HepG2 (cell line): Measurements from ENCODE around the gene GUK1. TPM values are rescaled to one million over a fixed set of nuclear protein-coding genes. Genes with fewer than 3 reads are reported as not detected.

Source experiments
- CTCF ChIP-seq: sonication (generic); formaldehyde crosslinking; IDR thresholded peaks from 2 replicates; pipeline ENCODE4 v1.5.0; 2020; ENCODE audit warnings: mild to moderate bottlenecking, missing genetic modification reagents, moderate library complexity
- ELF4 ChIP-seq: sonication (generic); formaldehyde crosslinking; IDR thresholded peaks from 2 replicates; pipeline ENCODE4 v1.5.0; 2020; ENCODE audit warnings: missing genetic modification reagents, mild to moderate bottlenecking, moderate library complexity, borderline replicate concordance
- KDM6A ChIP-seq: IDR thresholded peaks from 2 replicates; pipeline ENCODE4 v1.6.1; 2016; ENCODE audit warnings: low read depth
- NAIF1 ChIP-seq: sonication (generic); formaldehyde crosslinking; IDR thresholded peaks from 2 replicates; pipeline ENCODE4 v1.5.0; 2020; ENCODE audit warnings: mild to moderate bottlenecking, missing genetic modification reagents, borderline replicate concordance
- NCOR1 ChIP-seq: fragments of 200-600 bp; sonication (generic); IDR thresholded peaks from 2 replicates; pipeline ENCODE4 v1.7.0; 2017; ENCODE audit warnings: antibody characterized with exemption, low read length, borderline replicate concordance
- ONECUT2 ChIP-seq: sonication (generic); formaldehyde crosslinking; IDR thresholded peaks from 2 replicates; pipeline ENCODE4 v1.4.0; 2020; ENCODE audit warnings: missing genetic modification reagents
- PCBP1 ChIP-seq: fragments of 200-400 bp; formaldehyde crosslinking; IDR thresholded peaks from 2 replicates; pipeline ENCODE4 v1.6.1; 2017; ENCODE audit warnings: mild to moderate bottlenecking, low read depth, low read length, borderline replicate concordance
- POLR2AphosphoS5 ChIP-seq: IDR thresholded peaks from 2 replicates; pipeline ENCODE4 v1.6.1; 2012; ENCODE audit warnings: low read depth, low read length
- RBFOX2 ChIP-seq: fragments of 200-400 bp; formaldehyde crosslinking; IDR thresholded peaks from 2 replicates; pipeline ENCODE4 v1.6.1; 2017; ENCODE audit warnings: low read depth, mild to moderate bottlenecking, low read length
- SMAD1 ChIP-seq: sonication (generic); formaldehyde crosslinking; IDR thresholded peaks from 2 replicates; pipeline ENCODE4 v1.4.0; 2020; ENCODE audit warnings: missing genetic modification reagents, low read depth, mild to moderate bottlenecking, borderline replicate concordance
- SP4 ChIP-seq: sonication (generic); formaldehyde crosslinking; IDR thresholded peaks from 2 replicates; pipeline ENCODE4 v1.8.1; 2023; ENCODE audit warnings: mild to moderate bottlenecking, missing genetic modification reagents
- TOPORS ChIP-seq: sonication (generic); formaldehyde crosslinking; IDR thresholded peaks from 2 replicates; pipeline ENCODE4 v1.8.0; 2023; ENCODE audit warnings: mild to moderate bottlenecking, missing genetic modification reagents
- ZBTB38 ChIP-seq: sonication (generic); formaldehyde crosslinking; IDR thresholded peaks from 2 replicates; pipeline ENCODE4 v1.5.1; 2020; ENCODE audit warnings: mild to moderate bottlenecking, missing genetic modification reagents
- ZBTB49 ChIP-seq: sonication (generic); formaldehyde crosslinking; IDR thresholded peaks from 2 replicates; pipeline ENCODE4 v1.4.0; 2020; ENCODE audit warnings: missing genetic modification reagents, borderline replicate concordance
- ZC3H13 ChIP-seq: sonication (generic); formaldehyde crosslinking; IDR thresholded peaks from 2 replicates; pipeline ENCODE4 v1.8.1; 2023; ENCODE audit warnings: mild to moderate bottlenecking, missing genetic modification reagents, moderate library complexity
- ZIK1 ChIP-seq: sonication (generic); formaldehyde crosslinking; IDR thresholded peaks from 2 replicates; pipeline ENCODE4 v1.5.0; 2020; ENCODE audit warnings: mild to moderate bottlenecking, low read depth, missing genetic modification reagents, borderline replicate concordance
- ZNF207 ChIP-seq: fragments of 450-650 bp; IDR thresholded peaks from 2 replicates; pipeline ENCODE4 v1.6.1; 2016; ENCODE audit warnings: antibody characterized with exemption, borderline replicate concordance
- ZNF335 ChIP-seq: sonication (generic); formaldehyde crosslinking; IDR thresholded peaks from 2 replicates; pipeline ENCODE4 v1.4.0; 2020; ENCODE audit warnings: missing genetic modification reagents
- ZNF33A ChIP-seq: sonication (generic); formaldehyde crosslinking; IDR thresholded peaks from 2 replicates; pipeline ENCODE4 v1.5.1; 2020; ENCODE audit warnings: missing genetic modification reagents, mild to moderate bottlenecking, moderate library complexity, borderline replicate concordance
- ZNF468 ChIP-seq: sonication (generic); formaldehyde crosslinking; IDR thresholded peaks from 2 replicates; pipeline ENCODE4 v1.8.0; 2022; ENCODE audit warnings: mild to moderate bottlenecking, moderate library complexity, missing genetic modification reagents
- ZNF570 ChIP-seq: sonication (generic); formaldehyde crosslinking; IDR thresholded peaks from 2 replicates; pipeline ENCODE4 v1.4.0; 2020; ENCODE audit warnings: mild to moderate bottlenecking, missing genetic modification reagents, borderline replicate concordance
- ZNF879 ChIP-seq: sonication (generic); formaldehyde crosslinking; IDR thresholded peaks from 2 replicates; pipeline ENCODE4 v1.8.1; 2023; ENCODE audit warnings: missing genetic modification reagents
- polyA plus RNA-seq, 8 experiments: library from polyadenylated mRNA; depleted of rRNA in 3 of 8; stranded (reverse) in 7 of 8; unstranded in 1 of 8; fragments of >200 nt; fragmentation: Illumina TruSeq in 4 of 8; extraction: Trizol in 4 of 8; gene quantifications; 2 replicates each; pipeline versions ENCODE4 v1.2.1 to v1.2.3, GENCODE V29; 2011 to 2016; ENCODE audit warnings: low read depth in 4 of 8, missing spikeins in 1 of 8, mixed read lengths in 1 of 8; ENCODE audit not compliant: insufficient read depth in 1 of 8
- total RNA-seq, 5 experiments: library from RNA; depleted of rRNA; stranded (reverse); fragments of >200 nt; fragmentation: Illumina TruSeq; extraction: Trizol; gene quantifications; 2 replicates each; pipeline ENCODE4 v1.2.3, GENCODE V29; 2016; ENCODE audit warnings: low read depth in 1 of 5
- TF ChIP-seq, protein P1 (sequence below): sonication (generic); formaldehyde crosslinking; conservative IDR thresholded peaks from 2 replicates; pipeline ENCODE4 v1.8.1; 2023; ENCODE audit warnings: missing genetic modification reagents
- TF ChIP-seq, protein P2 (sequence below): fragments of 450-650 bp; IDR thresholded peaks from 2 replicates; pipeline ENCODE4 v1.6.1; 2017

GUK1 gene
- total and polyA plus RNA-seq, 2 of the 13 experiments (the other 11 are each of a cell fraction or from before 2014, with no cell fraction given) = 116 to 154 TPM

GRCh38 chr1:228165372-228166169 is 25.5 kb downstream of the GUK1 start, which contains the start of gene IBA57 (continued):
- peak; percentile 57; the same call in 1 of the 2 replicates for TF ChIP-seq ZNF335 (CRISPR knock-in tag)
- peak; percentile 86 for TF ChIP-seq TOPORS (CRISPR knock-in tag)
- TF ChIP-seq CTCF = peak; percentile 90
- peak; percentile 82; the same call in 1 of the 2 replicates for TF ChIP-seq ZC3H13
- no peak for TF ChIP-seq PCBP1
- TF ChIP-seq POLR2AphosphoS5 = peak; percentile 69
- no peak; the same call in 1 of the 2 replicates for TF ChIP-seq ELF4 (CRISPR knock-in tag)
- TF ChIP-seq ZNF207 = no peak
- no peak; the same call in 1 of the 2 replicates for TF ChIP-seq ZBTB38
- TF ChIP-seq ONECUT2 = no peak
- no peak for TF ChIP-seq ZIK1 (CRISPR knock-in tag)
- TF ChIP-seq ZNF33A = no peak
- TF ChIP-seq, protein P1, sequence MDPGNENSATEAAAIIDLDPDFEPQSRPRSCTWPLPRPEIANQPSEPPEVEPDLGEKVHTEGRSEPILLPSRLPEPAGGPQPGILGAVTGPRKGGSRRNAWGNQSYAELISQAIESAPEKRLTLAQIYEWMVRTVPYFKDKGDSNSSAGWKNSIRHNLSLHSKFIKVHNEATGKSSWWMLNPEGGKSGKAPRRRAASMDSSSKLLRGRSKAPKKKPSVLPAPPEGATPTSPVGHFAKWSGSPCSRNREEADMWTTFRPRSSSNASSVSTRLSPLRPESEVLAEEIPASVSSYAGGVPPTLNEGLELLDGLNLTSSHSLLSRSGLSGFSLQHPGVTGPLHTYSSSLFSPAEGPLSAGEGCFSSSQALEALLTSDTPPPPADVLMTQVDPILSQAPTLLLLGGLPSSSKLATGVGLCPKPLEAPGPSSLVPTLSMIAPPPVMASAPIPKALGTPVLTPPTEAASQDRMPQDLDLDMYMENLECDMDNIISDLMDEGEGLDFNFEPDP (CRISPR knock-in tag) = no peak
- no peak for TF ChIP-seq ZNF879 (CRISPR knock-in tag)
- TF ChIP-seq KDM6A = no peak
- TF ChIP-seq, protein P2, sequence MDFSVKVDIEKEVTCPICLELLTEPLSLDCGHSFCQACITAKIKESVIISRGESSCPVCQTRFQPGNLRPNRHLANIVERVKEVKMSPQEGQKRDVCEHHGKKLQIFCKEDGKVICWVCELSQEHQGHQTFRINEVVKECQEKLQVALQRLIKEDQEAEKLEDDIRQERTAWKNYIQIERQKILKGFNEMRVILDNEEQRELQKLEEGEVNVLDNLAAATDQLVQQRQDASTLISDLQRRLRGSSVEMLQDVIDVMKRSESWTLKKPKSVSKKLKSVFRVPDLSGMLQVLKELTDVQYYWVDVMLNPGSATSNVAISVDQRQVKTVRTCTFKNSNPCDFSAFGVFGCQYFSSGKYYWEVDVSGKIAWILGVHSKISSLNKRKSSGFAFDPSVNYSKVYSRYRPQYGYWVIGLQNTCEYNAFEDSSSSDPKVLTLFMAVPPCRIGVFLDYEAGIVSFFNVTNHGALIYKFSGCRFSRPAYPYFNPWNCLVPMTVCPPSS = no peak
- TF ChIP-seq SMAD1 (CRISPR knock-in tag) = peak; percentile 95; the same call in 1 of the 2 replicates
- no peak for TF ChIP-seq ZBTB49 (CRISPR knock-in tag)
- TF ChIP-seq NAIF1 (CRISPR knock-in tag) = peak; percentile 51; the same call in 1 of the 2 replicates
- peak; percentile 30; the same call in 1 of the 2 replicates for TF ChIP-seq ZNF570 (CRISPR knock-in tag)
- TF ChIP-seq NCOR1 = no peak
- TF ChIP-seq ZNF468 (CRISPR knock-in tag) = no peak
- peak; percentile 98 for TF ChIP-seq SP4
- peak; percentile 100 for TF ChIP-seq RBFOX2
